GM18907 (cell line): Measurements from ENCODE around the gene NXF3.
"Not testable (repeated sequence)": the region's sequence is repeated elsewhere in the genome, so short reads cannot be mapped to it uniquely, and the experiment has no call there.

Experiments
- ATAC-seq: cut with Tn5 transposase; IDR thresholded peaks from one replicate; pipeline ENCODE4 v1.9.1; 2021; ENCODE audit warnings: mild to moderate bottlenecking, moderate library complexity; ENCODE audit not compliant: unreplicated experiment

Gene NXF3

DNA sequence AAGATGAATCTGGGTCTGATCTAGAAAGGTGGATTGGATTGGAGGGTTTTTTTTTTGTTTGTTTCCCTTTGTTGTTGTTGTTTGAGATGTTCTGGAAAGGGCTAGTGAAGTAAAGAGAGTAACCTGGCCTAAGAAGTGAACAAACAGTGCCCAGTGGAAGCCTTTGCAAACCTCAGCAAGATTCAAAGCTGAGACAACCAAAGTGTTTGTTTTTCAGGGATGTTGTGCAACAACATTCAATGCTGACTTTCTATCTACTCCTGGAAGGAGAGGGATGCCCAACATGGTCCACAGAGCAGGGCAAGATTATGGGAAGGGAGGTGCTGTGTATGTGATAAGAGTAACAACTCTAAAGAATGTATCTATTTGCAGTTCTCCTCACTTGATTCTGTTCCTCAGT is 40.3 kb downstream of the NXF3 start:
- no peak for ATAC-seq

DNA sequence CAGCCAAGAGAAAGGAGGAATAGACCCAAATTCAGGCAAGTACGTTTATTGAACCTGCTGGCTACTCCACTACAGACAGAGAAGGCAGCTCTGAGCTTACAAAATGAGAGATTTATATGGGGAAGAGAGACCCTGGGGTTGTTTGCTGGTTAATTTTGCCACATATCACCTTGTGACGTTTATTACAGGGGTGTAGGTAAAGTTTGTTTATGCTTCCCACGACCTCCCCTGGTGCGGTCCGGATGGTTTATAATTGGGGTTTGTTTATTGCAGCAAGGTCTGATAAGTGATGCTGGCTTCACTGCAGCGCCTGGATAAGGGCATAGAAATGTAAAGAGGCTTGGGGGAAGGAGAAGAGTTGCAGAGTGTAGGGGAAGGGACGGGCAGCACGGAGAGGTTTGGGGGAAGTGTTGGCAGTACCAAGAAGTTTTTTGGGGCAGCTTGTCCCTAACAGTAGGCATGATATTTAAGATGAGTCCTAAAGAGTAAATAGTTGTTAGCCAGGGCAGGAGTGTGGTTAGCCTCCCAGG is 41.6 kb downstream of the NXF3 start:
- no peak for ATAC-seq

DNA sequence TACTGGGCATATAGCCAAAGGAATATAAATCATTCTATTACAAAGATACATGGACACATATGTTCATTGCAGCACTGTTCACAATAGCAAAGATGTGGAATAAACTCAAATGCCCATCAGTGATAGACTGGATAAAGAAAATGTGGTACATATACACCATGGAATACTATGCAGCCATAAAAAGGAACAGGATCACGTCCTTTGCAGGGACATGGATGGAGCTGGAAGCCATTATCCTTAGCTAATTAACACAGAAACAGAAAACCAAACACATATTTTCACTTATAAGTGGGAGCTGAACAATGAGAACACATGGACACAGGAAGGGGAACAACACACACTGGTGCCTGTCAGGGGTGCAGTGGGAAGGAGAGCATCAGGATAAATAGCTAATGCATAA is 59.6 kb downstream of the NXF3 start:
- not testable (repeated sequence) for ATAC-seq
